Fibroblast of pulmonary artery (primary cell): Measurements from ENCODE around the gene KCTD16.
A peak's percentile ranks its signal among the peaks of the same experiment; 100 is the strongest.

Experiments used
- DNase-seq: peaks from one replicate; pipeline ENCODE4 v3.0.0-alpha.2; 2010; ENCODE audit warnings: low read depth
- H3K4me3 ChIP-seq: replicated peaks from 2 replicates; pipeline ENCODE4 v1.5.1; 2011; ENCODE audit warnings: low read depth, mild to moderate bottlenecking, control low read depth, low read length, moderate library complexity
- CTCF ChIP-seq: IDR thresholded peaks from 2 replicates; pipeline ENCODE4 v1.5.1; 2011; ENCODE audit warnings: mild to moderate bottlenecking, control low read depth, low read length, inconsistent platforms; ENCODE audit errors: missing control alignments

Gene KCTD16

GRCh38 chr5:144329681-144330080 lies 159.0 kb downstream of the KCTD16 start:
- no peak for DNase-seq
- no peak for TF ChIP-seq CTCF

GRCh38 chr5:144331361-144331760 lies 160.7 kb downstream of the KCTD16 start:
- no peak overlapping the region for H3K4me3 ChIP-seq
- TF ChIP-seq CTCF = no peak

More at GRCh38 chr5:144329681-144330080, 159.0 kb downstream of the KCTD16 start:
- no peak overlapping the region for H3K4me3 ChIP-seq

GRCh38 chr5:144332265-144332664 lies 161.6 kb downstream of the KCTD16 start:
- H3K4me3 ChIP-seq = no peak overlapping the region
- peak; percentile 14 for TF ChIP-seq CTCF
- no peak for DNase-seq

More at GRCh38 chr5:144331361-144331760, 160.7 kb downstream of the KCTD16 start:
- DNase-seq = no peak

GRCh38 chr5:144333336-144333920 lies 162.8 kb downstream of the KCTD16 start:
- no peak for DNase-seq
- no peak for TF ChIP-seq CTCF
- no peak overlapping the region for H3K4me3 ChIP-seq

- no peak for DNase-seq
- TF ChIP-seq CTCF = no peak
- no peak overlapping the region for H3K4me3 ChIP-seq
These were observed 164.9 kb downstream of the KCTD16 start for GRCh38 chr5:144335561-144335960.

GRCh38 chr5:144336191-144336961 lies 165.7 kb downstream of the KCTD16 start:
- no peak for DNase-seq
- no peak for TF ChIP-seq CTCF
- H3K4me3 ChIP-seq = no peak overlapping the region
